Astrocyte of the spinal cord (primary cell): Measurements from ENCODE around the gene IGFBP5.

Source experiments
- DNase-seq: peaks from one replicate; pipeline ENCODE4 v3.0.0; 2011; ENCODE audit warnings: low read depth, low spot score
- H3K4me3 ChIP-seq: 2 replicates; pipeline ENCODE4 v1.5.1; 2011; ENCODE audit warnings: low read depth, mild to moderate bottlenecking, low read length, moderate library complexity
- in situ Hi-C: cut with HindIII; loops from 2 replicates; pipeline ENCODE4 v1.10.0; 2017; ENCODE audit warnings: low sequenced_read_pairs
- TF ChIP-seq, protein P1 (sequence below): IDR thresholded peaks from 2 replicates; pipeline ENCODE4 v1.5.1; 2012; ENCODE audit warnings: low read depth, mild to moderate bottlenecking, low read length, inconsistent platforms

IGFBP5 gene

DNA sequence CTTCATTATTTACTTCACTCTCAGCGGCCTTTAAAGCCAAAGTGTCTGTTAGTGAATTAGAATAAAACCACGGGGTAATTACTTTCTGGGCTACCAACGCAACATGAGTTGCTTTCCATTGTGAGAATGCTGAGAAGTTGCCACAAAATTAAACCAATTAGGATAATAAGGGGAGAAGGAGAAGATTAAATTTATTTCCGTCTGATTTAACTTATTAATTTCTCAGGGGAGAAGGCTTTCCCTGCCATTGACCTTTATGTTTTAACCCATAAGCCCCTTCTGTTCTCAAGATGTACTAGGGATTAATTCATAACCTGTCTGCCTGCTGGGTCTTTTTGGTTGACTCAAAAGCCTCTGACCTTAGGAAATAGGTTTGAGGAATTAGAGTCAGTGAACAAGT is 42.3 kb upstream of the IGFBP5 start:
- in situ Hi-C loops = no loop called here
- TF ChIP-seq, protein P1, sequence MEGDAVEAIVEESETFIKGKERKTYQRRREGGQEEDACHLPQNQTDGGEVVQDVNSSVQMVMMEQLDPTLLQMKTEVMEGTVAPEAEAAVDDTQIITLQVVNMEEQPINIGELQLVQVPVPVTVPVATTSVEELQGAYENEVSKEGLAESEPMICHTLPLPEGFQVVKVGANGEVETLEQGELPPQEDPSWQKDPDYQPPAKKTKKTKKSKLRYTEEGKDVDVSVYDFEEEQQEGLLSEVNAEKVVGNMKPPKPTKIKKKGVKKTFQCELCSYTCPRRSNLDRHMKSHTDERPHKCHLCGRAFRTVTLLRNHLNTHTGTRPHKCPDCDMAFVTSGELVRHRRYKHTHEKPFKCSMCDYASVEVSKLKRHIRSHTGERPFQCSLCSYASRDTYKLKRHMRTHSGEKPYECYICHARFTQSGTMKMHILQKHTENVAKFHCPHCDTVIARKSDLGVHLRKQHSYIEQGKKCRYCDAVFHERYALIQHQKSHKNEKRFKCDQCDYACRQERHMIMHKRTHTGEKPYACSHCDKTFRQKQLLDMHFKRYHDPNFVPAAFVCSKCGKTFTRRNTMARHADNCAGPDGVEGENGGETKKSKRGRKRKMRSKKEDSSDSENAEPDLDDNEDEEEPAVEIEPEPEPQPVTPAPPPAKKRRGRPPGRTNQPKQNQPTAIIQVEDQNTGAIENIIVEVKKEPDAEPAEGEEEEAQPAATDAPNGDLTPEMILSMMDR = no peak
- no peak overlapping the region for H3K4me3 ChIP-seq
- no peak for DNase-seq

DNA sequence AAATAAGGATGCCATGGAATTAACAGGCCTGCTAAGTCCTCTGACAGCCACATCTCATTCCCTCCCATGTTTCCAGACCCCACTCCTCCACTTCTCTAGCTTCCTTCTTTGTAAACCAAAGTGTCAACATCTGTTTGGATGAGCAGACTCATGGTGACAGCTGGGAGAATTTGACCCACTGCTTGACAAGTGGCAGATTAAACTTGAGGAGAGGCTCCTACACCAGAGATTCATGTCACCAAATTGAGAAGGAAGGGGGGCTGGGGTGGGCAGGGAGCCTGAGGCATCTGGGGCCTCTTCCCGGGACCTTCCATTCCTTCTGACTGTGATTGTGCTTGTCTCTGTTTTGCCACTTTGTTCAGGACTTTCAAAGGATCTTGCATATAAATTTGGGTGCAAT is 41.0 kb upstream of the IGFBP5 start:
- DNase-seq = no peak
- TF ChIP-seq, protein P1 = no peak
- in situ Hi-C loops = no loop called here
- no peak overlapping the region for H3K4me3 ChIP-seq

DNA sequence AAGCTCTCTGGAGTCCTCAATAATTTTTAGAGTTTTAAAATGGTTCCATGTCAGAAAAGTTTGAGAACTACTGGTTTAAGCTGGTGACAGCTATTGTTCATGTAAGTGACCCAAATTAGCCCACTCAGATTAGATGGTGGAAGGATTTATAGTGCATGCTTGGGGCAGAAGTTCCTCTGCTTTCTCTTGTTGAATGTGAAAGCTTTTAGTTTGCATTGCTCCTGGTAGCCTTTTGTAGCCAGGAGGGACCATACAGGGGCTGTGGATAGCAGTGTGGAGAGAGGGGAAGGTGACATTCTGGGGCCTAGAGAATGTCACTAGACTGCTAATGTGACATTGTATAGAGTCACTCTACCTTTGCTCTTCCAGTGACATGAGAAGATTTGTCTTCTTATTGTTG is 40.3 kb upstream of the IGFBP5 start:
- DNase-seq = no peak
- no peak overlapping the region for H3K4me3 ChIP-seq
- in situ Hi-C loops = no loop called here
- TF ChIP-seq, protein P1 = no peak

DNA sequence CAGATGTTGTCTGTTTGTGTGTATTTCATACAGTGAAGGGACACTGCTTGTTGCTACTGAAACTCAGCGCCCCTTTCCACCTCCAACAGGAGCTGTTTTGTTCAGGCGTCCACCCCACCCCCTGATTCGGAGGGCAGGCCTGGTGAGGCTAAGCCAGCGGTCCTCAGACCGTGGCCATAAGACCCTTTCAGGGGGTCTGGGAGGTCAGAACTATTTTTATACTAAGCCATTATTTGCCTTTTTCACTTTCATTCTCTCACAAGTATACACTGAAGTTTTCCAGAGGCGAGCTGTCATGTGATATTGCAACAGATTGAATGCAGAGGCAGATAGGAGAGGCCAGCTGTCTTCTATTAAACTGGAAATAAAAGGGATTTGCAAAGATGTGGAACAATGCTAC is 39.7 kb upstream of the IGFBP5 start:
- H3K4me3 ChIP-seq = no peak overlapping the region
- DNase-seq = no peak
- in situ Hi-C loops = no loop called here
- TF ChIP-seq, protein P1 = no peak

DNA sequence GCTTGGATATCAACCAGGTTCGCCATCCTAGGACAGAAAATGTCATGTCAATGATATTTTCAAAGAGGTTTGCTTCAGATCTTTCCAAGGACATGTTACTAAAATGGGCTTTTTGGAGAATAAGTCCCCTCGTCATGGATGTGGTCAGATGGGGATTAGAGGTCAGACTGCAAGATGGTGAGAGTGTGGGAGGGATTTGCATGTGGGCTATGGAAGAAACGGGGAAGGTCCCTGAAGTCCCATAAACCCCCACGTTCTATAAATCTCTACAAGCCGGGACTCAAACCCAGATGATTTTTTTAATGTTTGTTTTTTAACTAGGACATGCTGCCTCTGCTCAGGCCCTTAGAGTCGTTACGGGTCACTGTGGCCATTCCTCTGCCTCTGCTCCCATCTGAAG is 37.7 kb upstream of the IGFBP5 start:
- no peak overlapping the region for H3K4me3 ChIP-seq
- in situ Hi-C loops = no loop called here
- DNase-seq = no peak
- TF ChIP-seq, protein P1 = no peak

DNA sequence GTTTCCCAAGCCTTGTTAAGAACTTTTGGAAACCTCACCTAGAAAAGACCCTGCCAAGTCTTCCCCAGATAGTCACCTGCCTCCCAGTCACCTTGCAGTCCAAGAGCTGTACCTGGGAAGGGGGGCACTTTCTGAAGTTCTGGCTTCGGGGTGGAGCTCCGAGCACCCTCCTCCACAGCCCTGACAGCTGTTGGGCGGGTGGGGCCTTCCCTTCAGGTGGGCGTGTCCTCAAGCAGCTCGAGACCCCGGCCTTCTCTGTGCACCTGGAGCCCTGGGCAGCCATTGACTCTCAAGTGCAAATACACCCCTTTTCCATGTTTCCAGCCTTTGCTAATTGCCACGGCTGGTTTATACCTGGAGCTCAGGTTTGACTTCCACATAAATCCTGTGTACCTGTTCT is 37.0 kb upstream of the IGFBP5 start:
- DNase-seq = no peak
- in situ Hi-C loops = no loop called here
- H3K4me3 ChIP-seq = no peak overlapping the region
- TF ChIP-seq, protein P1 = no peak

DNA sequence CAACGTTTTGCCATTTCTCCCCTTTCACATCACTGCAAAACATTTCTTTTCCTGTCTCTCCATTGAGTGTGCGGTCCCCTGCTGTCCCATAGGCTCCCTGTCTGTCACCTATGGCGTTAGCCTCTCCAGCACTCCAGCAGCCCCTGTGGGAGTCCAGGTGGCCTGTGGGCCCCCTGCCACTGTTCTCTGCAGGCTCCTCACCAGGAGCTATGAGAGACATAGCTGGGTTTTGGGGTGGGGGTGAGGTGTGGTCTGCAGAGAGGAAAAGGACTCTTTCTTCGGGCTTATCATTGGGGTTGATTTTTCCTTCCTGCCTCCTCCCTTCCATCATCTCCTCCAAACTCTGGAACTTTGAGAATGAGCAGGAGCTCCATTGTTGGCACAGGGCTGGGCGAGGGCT is 36.1 kb upstream of the IGFBP5 start:
- TF ChIP-seq, protein P1 = no peak
- H3K4me3 ChIP-seq = no peak overlapping the region
- no peak for DNase-seq
- in situ Hi-C loops = no loop called here
